IPS-11a (cell line): Measurements from ENCODE around the gene MTOR.
"Not testable (repeated sequence)": the region's sequence is repeated elsewhere in the genome, so short reads cannot be mapped to it uniquely, and the experiment has no call there.

ENCODE experiments used
- H3K4me3 ChIP-seq: one replicate; pipeline ENCODE4 v1.5.1; 2013; ENCODE audit warnings: low read depth, low read length, control low read depth

The MTOR gene

DNA sequence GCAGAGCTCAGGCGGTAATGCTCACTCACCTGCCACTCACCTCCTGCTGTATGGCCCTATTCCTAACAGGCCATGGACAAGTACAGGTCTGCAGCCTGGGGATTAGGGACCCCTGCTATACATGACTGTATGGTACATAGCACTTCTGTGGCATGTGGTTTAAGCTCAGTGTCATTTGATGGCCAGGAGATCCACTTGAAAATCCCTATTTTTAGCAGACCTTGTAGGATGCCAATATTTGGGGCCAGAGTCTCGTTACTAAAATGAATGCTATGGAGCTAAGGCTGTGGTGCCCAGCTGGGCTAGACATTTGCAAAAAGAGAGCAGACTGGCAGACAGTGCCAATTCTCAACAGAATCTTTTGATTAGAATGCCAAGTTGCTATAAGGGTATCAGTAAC, 74.9 kb downstream of the MTOR start:
- H3K4me3 ChIP-seq: no peak overlapping the region

DNA sequence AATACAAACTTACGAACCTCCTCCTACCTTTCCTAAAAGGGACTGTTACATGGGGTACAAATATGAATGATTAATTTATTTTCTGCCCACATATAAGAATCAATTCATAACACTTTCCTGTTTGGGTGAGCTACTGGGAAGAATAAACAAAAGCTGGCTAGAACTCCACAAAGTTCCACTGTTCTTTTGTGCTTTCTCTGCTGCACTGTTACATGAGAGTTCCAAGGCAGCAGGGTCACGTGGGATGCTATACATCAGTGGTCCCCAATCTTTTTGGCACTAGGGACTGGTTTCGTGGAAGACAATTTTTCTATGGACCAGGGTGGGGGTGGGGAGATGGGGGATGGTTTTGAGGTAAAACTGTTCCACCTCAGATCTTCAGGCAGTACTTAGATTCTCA, 75.4 kb downstream of the MTOR start:
- H3K4me3 ChIP-seq: no peak overlapping the region

DNA sequence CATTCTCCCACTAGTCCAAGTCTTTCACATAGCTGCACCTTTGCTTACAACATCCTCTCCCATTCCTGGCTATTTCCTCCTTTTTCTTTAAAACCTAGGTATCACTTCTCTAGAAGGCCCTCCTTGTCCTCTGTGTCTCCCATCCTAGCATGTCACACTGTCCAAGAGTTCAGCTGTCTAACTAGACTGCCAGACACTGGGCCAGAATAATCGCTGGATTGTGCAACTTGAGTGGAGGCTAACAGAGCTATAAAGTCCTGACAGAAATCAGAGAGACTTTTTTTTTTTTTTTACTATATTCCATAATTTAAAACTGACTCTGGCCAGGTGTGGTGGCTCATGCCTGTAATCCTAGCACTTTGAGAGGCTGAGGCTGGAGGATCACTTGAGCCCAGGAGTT, 77.4 kb downstream of the MTOR start:
- no peak overlapping the region for H3K4me3 ChIP-seq

DNA sequence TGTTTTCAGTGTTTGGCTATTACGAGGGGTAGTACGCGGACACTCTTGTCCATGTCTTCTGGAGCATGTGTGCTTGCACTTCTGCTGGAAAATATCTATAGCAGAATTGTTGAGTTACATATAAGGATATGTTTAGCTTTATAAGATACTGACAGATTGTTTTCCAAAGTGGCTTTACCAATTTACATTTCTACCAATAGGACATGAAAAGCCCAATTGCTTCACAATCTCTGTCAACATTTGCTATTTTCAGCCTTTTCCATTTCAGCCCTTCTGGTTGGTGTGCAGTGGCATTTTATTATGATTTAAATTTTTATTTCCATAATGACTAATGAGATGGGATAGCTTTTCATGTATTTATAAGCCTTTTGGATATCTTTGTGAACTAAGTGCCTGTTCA, 79.5 kb downstream of the MTOR start:
- H3K4me3 ChIP-seq: no peak overlapping the region

DNA sequence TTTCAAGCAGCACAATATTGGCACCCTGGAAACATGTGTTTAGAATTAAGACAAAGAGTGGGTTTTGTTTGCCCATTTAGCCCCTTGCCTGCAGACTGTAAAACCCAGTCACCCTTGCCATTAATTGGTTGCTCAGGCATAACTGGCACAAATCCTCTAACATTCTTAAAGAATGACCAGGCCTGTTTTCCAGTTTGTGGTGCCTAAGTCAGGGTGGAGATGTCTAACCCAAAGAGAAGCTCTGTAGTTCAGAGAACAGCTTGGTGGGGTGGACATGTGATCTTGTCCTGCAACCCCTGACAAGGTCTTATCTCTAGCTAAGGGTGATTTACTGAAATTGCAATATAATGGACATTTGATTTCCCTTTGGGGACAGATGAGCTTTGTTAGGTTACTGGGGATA, 82.0 kb downstream of the MTOR start:
- H3K4me3 ChIP-seq: no peak overlapping the region

DNA sequence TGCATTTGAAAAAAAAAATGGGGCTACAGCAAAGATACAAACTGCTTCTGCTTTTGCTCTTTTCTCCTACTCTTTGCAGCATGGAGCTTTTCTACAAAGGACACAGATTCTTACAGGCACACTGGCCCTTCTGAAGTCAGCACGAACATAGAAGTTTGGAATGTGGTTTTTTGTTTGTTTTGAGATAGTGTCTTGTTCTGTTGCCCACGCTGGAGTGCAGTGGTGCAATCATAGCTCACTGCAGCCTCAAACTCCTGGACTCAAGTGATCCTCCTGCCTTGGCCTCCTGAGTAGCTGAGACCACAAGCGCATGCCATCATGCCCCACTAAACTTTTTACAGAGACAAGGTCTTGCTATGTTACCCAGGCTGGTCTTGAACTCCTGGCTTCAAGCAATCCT, 82.6 kb downstream of the MTOR start:
- H3K4me3 ChIP-seq: not testable (repeated sequence)

DNA sequence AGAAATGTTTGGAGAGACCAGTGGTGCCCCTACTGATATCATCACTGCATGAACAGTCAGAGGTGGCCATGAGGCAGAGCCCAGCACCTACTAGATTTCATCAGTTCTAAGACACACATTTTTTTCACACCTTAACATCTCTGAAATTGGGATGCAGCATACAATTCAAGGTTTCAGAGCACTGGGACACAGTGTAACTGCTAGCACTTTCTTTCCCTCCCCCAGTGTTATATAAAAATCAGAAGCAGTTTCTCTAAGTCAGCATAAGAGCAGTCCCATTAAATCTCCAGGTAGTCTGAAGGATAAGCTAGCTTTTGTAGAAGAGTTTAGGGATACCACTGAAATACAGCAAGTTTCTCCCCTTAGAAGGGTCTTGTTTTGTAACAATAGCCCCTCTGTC, 83.2 kb downstream of the MTOR start:
- no peak overlapping the region for H3K4me3 ChIP-seq

DNA sequence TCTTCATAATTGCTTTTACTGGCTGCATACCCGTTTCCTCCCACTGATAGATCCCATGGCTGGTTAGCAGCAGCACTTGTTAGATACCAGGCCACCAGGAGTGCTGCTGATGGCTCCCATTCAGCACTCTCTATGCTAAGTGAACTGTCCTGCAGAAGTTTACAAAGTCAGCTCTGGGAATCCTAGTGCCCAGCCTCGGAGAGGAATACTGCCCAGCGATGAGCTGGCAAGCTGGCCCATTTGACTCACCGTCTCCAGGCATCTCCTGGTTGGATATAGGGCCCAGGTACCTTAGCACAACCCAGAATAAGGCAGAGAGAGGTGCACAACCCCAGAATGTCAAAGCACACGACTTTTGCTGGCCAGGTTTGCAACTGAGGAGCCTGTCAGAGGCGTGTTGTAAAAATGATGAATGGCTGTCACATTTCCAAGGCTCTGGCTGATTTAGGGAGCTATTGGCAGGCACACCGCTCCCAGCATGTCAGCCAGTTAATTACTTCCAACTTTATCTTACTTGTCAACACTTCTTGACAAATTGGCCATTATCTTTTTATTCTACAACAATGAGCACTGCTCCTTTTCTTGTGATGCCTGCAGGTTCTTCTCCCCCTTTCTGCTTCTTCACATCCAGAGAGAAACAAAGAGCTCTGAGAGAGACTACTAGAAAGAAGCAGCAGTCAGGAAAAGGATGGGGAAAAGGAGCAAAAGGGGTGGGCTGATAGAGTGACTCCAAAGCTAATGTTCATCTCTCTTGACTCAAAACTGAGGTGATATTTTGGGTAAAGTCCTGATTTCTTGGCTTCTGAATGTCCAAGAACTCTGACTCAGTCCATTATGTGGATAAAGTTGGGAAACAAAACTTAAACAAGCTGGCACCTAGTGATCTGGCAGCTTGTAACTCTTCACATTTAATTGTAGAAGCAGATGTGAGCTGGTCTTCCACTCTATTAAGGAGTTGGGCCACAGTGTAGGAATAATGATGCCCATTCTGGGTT, 84.0 kb downstream of the MTOR start:
- no peak overlapping the region for H3K4me3 ChIP-seq

DNA sequence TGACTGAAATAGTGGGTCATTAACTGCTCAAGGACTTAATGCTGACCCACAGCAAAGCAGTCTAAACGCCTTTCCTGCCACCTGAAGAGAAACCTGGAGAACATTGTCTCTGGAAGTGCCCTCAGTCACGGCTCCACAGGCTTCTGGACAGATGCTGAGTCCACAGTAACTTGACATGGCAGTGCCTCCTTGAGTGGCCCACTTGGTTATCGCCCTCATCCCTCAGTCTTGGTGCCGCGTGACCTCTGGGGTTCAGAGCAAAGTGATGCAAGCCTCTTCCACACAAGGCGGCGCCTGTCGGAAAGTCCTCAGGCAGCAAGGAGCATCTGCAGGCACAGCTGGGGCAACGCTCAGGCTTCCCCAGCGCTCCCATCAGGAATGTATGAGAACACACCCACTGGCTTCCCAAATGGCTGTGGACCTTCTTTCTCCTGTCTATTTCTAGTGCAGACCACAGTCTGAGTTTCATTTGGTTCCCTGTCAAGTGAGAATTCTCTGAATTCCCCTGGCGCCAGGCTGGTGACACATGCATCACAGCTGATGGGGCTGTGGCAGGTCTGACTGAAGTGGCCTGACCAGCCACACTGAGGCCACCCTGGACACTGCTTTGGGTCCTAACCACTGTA, 86.2 kb downstream of the MTOR start:
- no peak overlapping the region for H3K4me3 ChIP-seq

DNA sequence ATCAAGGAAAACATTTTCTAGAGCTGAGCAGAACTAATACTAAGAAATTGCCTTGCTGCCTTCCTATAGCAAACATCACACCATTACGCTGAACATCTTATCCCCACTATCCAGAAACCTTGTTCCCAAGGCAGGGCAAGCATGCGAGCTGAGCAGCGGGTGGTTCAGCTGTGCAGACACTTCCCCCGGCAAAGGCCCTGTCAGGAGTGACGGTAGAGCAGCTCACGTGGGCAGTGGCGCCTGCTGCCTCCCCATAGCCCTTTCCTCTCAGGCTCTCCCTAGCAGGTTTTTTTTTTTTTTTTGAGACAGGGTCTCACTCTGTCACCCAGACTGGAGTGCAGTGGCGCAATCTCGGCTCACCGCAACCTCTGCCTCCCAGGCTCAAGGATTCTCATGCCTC, 86.9 kb downstream of the MTOR start:
- no peak overlapping the region for H3K4me3 ChIP-seq

DNA sequence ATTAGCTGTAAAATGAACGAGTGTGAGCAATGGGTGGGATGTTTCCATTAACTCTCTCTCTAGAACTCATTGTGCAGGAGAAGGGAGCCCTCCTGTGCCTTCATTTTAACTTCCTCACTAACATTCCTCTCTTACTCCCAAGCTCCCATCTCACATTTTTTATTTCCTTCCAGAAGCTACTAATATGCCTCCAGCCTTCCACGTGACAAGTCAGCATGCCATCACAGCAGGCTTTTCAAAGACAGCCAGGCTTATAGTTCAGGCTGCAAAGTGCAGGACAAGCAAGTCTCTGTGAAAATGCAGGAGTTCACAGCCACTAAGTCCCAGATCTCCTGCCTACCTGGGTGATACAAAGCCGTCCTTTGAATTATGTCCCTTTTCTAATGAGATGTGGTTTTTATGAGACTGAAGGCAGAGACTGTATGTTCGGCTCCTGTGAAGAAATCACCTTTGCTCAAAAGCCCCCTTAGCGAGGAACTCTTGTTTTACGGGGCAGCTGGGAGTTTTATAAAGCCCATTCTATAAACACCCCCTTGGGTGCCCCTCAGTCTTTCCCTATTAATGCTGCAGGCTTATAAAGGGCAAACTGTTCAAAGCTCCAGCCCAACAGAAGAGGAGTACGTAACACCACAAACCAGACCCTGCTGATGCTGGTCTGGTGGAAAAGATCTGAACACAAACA, 87.9 kb downstream of the MTOR start:
- H3K4me3 ChIP-seq: no peak overlapping the region

DNA sequence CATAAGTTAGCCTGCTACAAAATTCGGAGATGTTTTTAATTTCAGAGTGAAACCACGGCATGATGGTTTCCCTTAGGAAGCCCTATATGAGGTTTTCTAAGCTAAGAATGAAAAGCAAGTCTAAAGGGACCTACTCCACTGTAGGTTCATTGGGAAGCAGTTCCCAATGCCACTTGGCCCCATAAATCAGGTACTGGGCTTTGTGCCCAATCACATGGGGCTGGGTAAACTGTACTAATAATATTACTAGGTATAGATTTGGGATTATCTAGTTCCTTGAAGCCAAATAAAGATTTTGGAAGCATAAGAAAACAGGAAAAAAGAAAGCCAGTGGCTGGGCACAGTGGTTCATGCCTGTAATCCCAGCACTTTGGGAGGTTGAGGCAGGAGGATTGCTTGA, 92.2 kb downstream of the MTOR start:
- H3K4me3 ChIP-seq: no peak overlapping the region

DNA sequence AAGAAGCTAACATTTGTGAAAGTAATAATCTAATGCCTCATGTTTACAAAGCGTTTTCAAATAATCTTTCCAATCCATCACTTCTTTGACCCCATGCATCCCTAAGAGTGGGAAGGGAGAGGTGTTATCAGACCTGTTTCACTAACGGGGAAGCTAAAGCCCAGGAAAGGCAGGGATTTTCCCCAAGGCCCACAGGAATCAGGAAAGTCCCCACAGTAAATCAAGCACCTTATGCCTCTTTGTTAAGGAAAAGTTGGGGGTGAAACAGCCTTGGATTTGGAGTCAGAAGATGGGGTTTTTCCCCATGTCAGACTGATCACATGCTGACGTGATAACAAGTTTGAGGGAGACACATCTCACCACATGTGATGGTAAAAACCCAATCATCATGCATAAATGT, 93.1 kb downstream of the MTOR start:
- H3K4me3 ChIP-seq: no peak overlapping the region

DNA sequence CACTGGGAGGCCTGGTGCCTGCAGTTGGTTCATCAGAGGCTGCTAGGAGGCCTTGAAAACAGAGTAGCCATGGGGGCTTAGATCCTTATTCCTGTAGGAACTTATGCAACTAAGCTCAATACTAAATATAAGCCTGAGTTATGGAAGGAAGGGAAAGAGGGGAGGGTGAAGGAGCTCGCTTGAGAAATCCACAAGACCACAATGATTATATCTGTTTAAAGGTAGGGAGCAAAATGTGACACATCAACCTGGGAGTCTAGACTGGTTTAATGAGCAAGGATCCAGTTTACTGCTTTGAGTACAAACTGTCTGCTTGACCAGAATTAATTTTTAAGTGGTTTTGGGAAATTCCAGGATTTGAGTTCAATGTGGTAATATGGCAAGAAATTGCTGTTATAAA, 93.6 kb downstream of the MTOR start:
- no peak overlapping the region for H3K4me3 ChIP-seq

DNA sequence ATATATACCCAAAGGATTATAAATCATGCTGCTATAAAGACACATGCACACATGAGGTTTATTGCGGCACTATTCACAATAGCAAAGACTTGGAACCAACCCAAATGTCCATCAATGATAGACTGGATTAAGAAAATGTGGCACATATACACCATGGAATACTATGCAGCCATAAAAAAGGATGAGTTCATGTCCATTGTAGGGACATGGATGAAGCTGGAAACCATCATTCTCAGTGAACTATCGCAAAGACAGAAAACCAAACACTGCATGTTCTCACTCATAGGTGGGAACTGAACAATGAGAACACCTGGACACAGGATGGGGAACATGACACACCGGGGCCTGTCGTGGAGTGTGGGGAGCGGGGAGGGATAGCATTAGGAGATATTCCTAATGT, 95.6 kb downstream of the MTOR start:
- H3K4me3 ChIP-seq: not testable (repeated sequence)

DNA sequence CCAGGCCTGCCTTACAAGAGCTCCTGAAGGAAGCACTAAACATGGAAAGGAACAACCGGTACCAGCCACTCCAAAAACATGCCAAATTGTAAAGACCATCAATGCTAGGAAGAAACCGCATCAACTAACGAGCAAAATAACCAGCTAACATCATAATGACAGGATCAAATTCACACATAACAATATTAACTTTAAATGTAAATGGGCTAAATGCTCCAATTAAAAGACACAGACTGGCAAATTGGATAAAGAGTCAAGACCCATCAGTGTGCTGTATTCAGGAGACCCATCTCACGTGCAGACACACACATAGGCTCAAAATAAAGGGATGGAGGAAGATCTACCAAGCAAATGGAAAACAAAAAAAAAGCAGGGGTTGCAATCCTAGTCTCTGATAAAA, 99.6 kb downstream of the MTOR start:
- not testable (repeated sequence) for H3K4me3 ChIP-seq

DNA sequence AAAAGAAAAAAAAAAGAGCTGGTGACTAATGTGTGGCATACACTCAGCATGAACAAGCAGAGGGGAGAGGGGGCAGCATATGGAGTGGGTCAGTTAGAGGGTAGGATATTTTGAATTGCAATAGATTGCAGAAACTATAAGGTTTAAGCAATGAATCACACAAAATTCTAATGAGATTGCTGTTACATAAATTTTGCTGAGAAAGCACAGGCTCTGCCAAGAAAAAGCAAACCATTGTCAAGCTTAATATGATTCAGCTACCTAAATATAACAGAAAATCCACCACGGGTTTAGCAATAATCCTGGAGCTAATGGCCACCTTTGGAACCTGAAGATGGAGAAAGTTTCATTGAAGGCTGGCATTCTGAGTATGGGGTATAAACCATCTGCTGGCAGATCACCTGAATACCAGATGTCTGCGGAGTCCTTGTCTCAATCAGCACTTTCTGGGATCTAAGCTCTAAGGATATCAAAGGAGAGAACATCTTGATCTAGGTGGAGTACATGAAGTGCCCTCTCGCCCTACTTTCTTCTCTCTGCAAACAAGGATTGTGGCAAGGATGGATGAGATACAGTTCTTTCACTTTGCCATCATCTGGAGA, 103.5 kb downstream of the MTOR start:
- no peak overlapping the region for H3K4me3 ChIP-seq

DNA sequence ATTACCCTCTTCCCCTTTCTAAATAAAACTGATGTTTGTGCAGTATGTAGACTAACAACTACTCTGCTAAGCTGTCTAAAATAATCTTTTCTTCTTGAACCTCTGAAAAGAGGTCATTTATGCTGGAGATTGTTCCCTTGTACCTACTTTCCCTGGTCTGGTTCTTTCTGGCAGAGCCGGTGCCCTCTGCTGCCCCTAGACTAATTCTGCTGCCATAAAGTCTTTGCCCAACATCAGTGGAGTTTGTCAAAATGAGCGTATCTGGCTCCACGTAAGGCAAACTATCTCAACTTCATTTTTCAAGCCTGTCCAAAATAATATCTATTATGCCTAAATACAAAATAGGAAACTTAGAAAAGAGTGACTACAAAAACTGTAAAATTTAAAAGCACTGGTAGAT, 104.1 kb downstream of the MTOR start:
- H3K4me3 ChIP-seq: no peak overlapping the region

DNA sequence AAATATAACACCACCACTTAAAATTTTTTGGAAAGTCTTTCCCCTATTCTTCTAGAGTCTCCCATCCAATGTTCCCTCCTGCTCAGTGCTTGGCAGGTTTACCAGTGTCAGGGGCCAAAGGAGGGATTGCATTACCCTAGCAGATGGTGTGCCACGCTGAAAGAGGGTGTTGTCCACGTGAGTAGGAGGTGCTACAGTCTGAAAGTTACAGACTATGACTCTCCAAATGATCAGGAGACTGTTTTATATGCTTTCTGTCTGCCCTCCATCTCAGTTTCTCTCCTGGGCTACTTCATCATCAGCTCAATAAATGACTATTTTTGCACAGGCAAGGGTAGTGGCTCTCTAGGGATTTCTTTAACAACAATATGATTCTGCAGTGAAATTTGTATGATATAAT, 104.5 kb downstream of the MTOR start:
- H3K4me3 ChIP-seq: no peak overlapping the region

DNA sequence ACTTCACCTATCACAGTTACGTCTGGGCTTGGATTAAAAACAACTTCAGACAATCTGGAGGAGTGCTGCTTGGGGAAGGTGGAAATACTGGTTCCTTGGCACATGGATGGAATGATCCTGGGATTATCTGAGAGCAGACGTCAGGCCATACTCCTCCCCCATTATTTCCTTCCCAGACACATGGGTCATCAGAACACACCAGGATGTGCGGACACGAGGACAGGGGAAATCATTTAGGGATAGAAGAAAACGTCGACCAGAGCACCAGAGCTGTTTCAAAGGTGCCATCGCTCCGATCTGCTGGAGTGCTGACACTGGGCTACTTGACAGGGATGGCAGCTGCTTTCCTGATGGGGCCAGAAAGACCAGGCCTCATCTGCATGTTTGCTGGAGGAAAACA, 105.0 kb downstream of the MTOR start:
- H3K4me3 ChIP-seq: no peak overlapping the region

DNA sequence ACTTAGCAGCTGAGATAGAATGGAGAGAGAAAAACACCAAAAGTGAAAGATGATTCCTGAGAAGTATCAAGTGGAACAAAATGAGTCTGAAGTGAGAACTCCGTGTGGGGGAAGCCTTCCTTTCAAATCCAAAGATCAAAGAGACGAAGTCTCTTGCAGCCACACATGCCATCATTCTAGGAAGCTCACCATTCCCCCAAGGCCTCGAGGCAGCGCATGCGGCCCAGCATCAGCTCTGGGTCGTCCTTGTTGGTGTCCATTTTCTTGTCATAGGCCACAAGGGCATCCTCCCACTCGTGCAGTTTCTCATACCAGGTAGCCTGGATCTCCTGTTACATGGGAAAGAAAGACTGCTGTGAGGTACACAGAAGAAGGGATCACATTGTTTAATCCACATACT, 105.4 kb downstream of the MTOR start:
- no peak overlapping the region for H3K4me3 ChIP-seq

DNA sequence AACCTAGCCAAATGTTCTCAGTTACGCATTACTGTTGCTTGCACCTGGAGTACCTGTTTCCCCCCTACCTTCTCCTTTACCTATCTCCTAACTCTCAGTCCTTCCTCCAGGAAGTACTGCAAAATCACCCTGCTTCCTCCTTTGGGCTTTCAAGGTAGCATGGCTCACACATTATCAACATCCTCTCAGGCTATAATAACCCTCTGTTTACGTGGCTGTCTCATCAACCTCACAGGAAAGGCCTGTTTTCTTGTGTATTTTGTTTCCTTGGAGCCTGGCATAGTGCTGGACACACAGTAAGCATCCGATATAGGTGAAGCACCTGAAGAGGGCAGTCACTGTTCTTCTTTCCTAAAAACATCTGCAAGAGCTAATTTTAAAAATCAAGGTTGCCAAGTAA, 105.9 kb downstream of the MTOR start:
- no peak overlapping the region for H3K4me3 ChIP-seq
